GM08714 (cell line): ENCODE results near the gene GATAD2B.
"Not testable (repeated sequence)": the region's sequence is repeated elsewhere in the genome, so short reads cannot be mapped to it uniquely, and the experiment has no call there.

Source experiments
- H3K4me3 ChIP-seq: fragments of 200-500 bp; sonication (Bioruptor generic); 2 replicates; pipeline ENCODE4 v1.5.1; 2014; ENCODE audit warnings: mild to moderate bottlenecking, low read length, inconsistent platforms
- ZNF274 ChIP-seq: IDR thresholded peaks from 2 replicates; pipeline ENCODE4 v1.6.1; 2012; ENCODE audit warnings: mild to moderate bottlenecking, low read depth, low read length

Gene GATAD2B

GRCh38 chr1:153929426-153929825 is 6.7 kb upstream of the GATAD2B start:
- no peak for TF ChIP-seq ZNF274
- H3K4me3 ChIP-seq: no peak overlapping the region

GRCh38 chr1:153928791-153929341 is 6.1 kb upstream of the GATAD2B start:
- no peak overlapping the region for H3K4me3 ChIP-seq
- no peak for TF ChIP-seq ZNF274

- TF ChIP-seq ZNF274: no peak
- no peak overlapping the region for H3K4me3 ChIP-seq
Measured at GRCh38 chr1:153928245-153928644, 5.5 kb upstream of the GATAD2B start.

- no peak for TF ChIP-seq ZNF274
Measured at GRCh38 chr1:153926405-153926804, 3.6 kb upstream of the GATAD2B start.

GRCh38 chr1:153922076-153922971 is 448 bp downstream of the GATAD2B start:
- no peak for TF ChIP-seq ZNF274
- peak overlapping the region; percentile 73 for H3K4me3 ChIP-seq

More at GRCh38 chr1:153926405-153926804, 3.6 kb upstream of the GATAD2B start:
- H3K4me3 ChIP-seq: no peak overlapping the region

GRCh38 chr1:153921803-153922075 is 1.0 kb downstream of the GATAD2B start:
- TF ChIP-seq ZNF274: no peak
- peak overlapping the region; percentile 73 for H3K4me3 ChIP-seq

GRCh38 chr1:153921080-153921802 is 1.5 kb downstream of the GATAD2B start:
- no peak for TF ChIP-seq ZNF274
- H3K4me3 ChIP-seq: peak overlapping the region; percentile 73

GRCh38 chr1:153919876-153920852 is 2.6 kb downstream of the GATAD2B start:
- TF ChIP-seq ZNF274: no peak
- H3K4me3 ChIP-seq: peak overlapping the region; percentile 73

GRCh38 chr1:153916297-153916696 is 6.5 kb downstream of the GATAD2B start:
- TF ChIP-seq ZNF274: no peak
- H3K4me3 ChIP-seq: no peak overlapping the region

- no peak for TF ChIP-seq ZNF274
- H3K4me3 ChIP-seq: no peak overlapping the region
Measured at GRCh38 chr1:153912349-153912748, 10.4 kb downstream of the GATAD2B start.

GRCh38 chr1:153910560-153910959 is 12.2 kb downstream of the GATAD2B start:
- H3K4me3 ChIP-seq: not testable (repeated sequence)

- H3K4me3 ChIP-seq: no peak overlapping the region
- TF ChIP-seq ZNF274: no peak
Measured at GRCh38 chr1:153908071-153908470, 14.7 kb downstream of the GATAD2B start.

GRCh38 chr1:153907134-153907533 is 15.6 kb downstream of the GATAD2B start:
- no peak overlapping the region for H3K4me3 ChIP-seq
- no peak for TF ChIP-seq ZNF274

GRCh38 chr1:153906396-153906795 is 16.4 kb downstream of the GATAD2B start:
- no peak overlapping the region for H3K4me3 ChIP-seq
- TF ChIP-seq ZNF274: no peak

- H3K4me3 ChIP-seq: not testable (repeated sequence)
Measured at GRCh38 chr1:153905908-153906307, 16.9 kb downstream of the GATAD2B start.
